Liver (tissue), 9 donors: Measurements from ENCODE around the gene GUCA2A. TPM values are rescaled to one million over a fixed set of nuclear protein-coding genes. Genes with fewer than 3 reads are reported as not detected.

ENCODE experiments used
- DNase-seq: peaks from one replicate; pipeline ENCODE4 v3.0.0-alpha.2; 2017; ENCODE audit warnings: low spot score
- H3K27ac ChIP-seq, 2 donors: one replicate each; pipeline ENCODE4 v1.7.0; 2013; ENCODE audit warnings: inconsistent platforms in 2 of 2, low read length in 2 of 2, control low read depth in 1 of 2, low read depth in 1 of 2, mild to moderate bottlenecking in 1 of 2
- H3K27me3 ChIP-seq, 4 donors: one replicate each; pipeline versions ENCODE4 v1.6.1 to v1.7.0; 2013; ENCODE audit warnings: low read length in 3 of 4, inconsistent platforms in 1 of 4, mild to moderate bottlenecking in 1 of 4, moderate library complexity in 1 of 4; ENCODE audit not compliant: control insufficient read depth in 4 of 4, insufficient read depth in 4 of 4
- H3K36me3 ChIP-seq, 4 donors: one replicate each; pipeline versions ENCODE4 v1.6.1 to v1.7.0; 2013; ENCODE audit warnings: low read length in 3 of 4, mild to moderate bottlenecking in 3 of 4, low read depth in 1 of 4, moderate library complexity in 1 of 4; ENCODE audit not compliant: control insufficient read depth in 4 of 4, insufficient read depth in 3 of 4
- H3K4me1 ChIP-seq, 4 donors: one replicate each; pipeline versions ENCODE4 v1.6.1 to v1.7.0; 2013; ENCODE audit warnings: low read length in 3 of 4, mild to moderate bottlenecking in 3 of 4, moderate library complexity in 1 of 4; ENCODE audit not compliant: control insufficient read depth in 4 of 4, insufficient read depth in 4 of 4
- H3K4me3 ChIP-seq, 3 donors: one replicate each; pipeline versions ENCODE4 v1.6.1 to v1.7.0; 2013; ENCODE audit warnings: low read length in 3 of 3, control low read depth in 1 of 3, low read depth in 1 of 3, mild to moderate bottlenecking in 1 of 3
- H3K9ac ChIP-seq, 2 donors: one replicate each; pipeline ENCODE4 v1.7.0; 2013; ENCODE audit warnings: low read length in 2 of 2, mild to moderate bottlenecking in 2 of 2, moderate library complexity in 2 of 2, control low read depth in 1 of 2, low read depth in 1 of 2
- H3K9me3 ChIP-seq, 4 donors: one replicate each; pipeline versions ENCODE4 v1.6.1 to v1.7.0; 2013; ENCODE audit warnings: low read length in 3 of 4; ENCODE audit not compliant: control insufficient read depth in 4 of 4
- ATF3 ChIP-seq: IDR thresholded peaks from 2 replicates; pipeline ENCODE4 v1.6.1; 2016; ENCODE audit warnings: antibody characterized with exemption
- CTCF ChIP-seq: fragments of 150-350 bp; IDR thresholded peaks from 2 replicates; pipeline ENCODE4 v1.5.1; 2017; ENCODE audit warnings: improper control_type of control experiment, low read depth, low read length; ENCODE audit not compliant: missing input control
- EGR1 ChIP-seq, 2 donors: IDR thresholded peaks; 2 replicates each; pipeline ENCODE4 v1.6.1; 2016 to 2018; ENCODE audit warnings: antibody characterized with exemption in 2 of 2, low read depth in 2 of 2
- FOXA1 ChIP-seq: IDR thresholded peaks from 2 replicates; pipeline ENCODE4 v1.6.1; 2016; ENCODE audit warnings: antibody characterized with exemption
- FOXA2 ChIP-seq: IDR thresholded peaks from 2 replicates; pipeline ENCODE4 v1.6.1; 2016; ENCODE audit warnings: antibody characterized with exemption
- HNF4G ChIP-seq: IDR thresholded peaks from 2 replicates; pipeline ENCODE4 v1.6.1; 2016; ENCODE audit warnings: antibody characterized with exemption
- NR2F2 ChIP-seq: IDR thresholded peaks from 2 replicates; pipeline ENCODE4 v1.6.1; 2016; ENCODE audit warnings: antibody characterized with exemption
- RAD21 ChIP-seq, 2 donors: IDR thresholded peaks; 2 replicates each; pipeline ENCODE4 v1.6.1; 2016; ENCODE audit warnings: antibody characterized with exemption in 2 of 2, mild to moderate bottlenecking in 2 of 2
- ZBTB33 ChIP-seq: IDR thresholded peaks from 2 replicates; pipeline ENCODE4 v1.6.1; 2016; ENCODE audit warnings: antibody characterized with exemption
- WGBS: extraction: QIAGEN DNeasy Blood & Tissue Kit; methylation state at CpG from one replicate; pipeline ENCODE4 v1.1.7; 2013; 5-methylcytosine and 5-hydroxymethylcytosine counted together
- polyA plus RNA-seq, 2 donors: library from polyadenylated mRNA; stranded (reverse) in 1 of 2; unstranded in 1 of 2; fragments of 200-250 nt in 1 of 2; fragments of >200 nt in 1 of 2; fragmentation: Nextera tagmentation in 1 of 2; extraction: Ambion mirVana in 1 of 2; gene quantifications; one replicate each; pipeline versions ENCODE4 v1.2.1 to v1.2.3, GENCODE V29; 2013 to 2015
- total RNA-seq, 2 donors: library from RNA; depleted of rRNA; stranded (reverse); fragments of >200 nt; gene quantifications; one replicate each; pipeline ENCODE4 v1.2.3, GENCODE V29; 2014
- donor health status: healthy.
- donor health status: healthy.
- donor health status: healthy.
- donor health status: healthy.
- donor health status: healthy.

Gene GUCA2A
- total and polyA plus RNA-seq, 4 donors: not detected

- 87% methylated on average over 8 of the region's 8 CpGs for WGBS
- no peak for DNase-seq
- H3K27ac ChIP-seq: no peak overlapping the region
Measured at GRCh38 chr1:42173961-42174735, 9.6 kb upstream of the GUCA2A start.

DNA sequence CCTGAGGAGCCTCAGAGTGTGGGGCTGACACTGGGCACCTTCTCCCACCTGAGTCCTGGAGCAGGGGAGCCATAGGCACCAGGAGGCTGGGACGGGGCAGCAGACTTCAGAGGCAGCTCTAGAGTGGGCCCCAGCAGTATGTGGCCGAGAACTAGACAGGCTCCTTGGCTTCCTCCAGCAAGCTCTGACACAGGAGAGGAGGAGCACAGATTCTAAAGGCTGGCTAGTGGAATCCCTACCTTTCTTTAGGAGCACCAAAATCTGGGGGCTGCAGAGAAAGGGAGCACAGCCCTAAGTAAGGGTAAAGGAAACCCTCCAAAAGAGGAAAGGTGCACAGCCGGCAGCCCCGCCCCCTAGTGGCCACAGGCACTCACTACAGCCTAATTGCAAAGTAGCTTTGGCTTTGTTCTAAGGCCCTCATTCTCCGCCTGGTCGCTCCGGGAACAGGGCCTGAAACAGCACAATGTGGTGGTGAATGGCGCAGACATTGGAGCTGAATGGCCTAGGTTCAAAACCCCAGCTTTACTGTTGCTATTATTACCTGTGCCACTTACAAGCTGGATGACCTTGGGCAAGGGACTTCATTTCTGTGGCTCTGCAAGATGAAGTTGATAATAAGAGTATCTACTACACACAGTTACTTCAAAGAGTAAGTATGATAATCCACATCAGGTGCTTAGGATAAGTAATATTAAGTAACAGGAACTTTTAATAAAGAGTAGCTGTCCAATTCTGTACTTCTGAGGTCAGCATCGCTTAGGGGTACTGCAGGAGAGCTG lies 8.8 kb upstream of the GUCA2A start:
- 34% methylated on average over 9 of the region's 9 CpGs for WGBS
- Histone ChIP-seq H3K9me3 (no peaks in the 10 kb centered on the region), H3K9ac (no peak overlapping the region), H3K4me3 (no peak overlapping the region), H3K27ac (peak overlapping the region in 1 of 2 donors; percentile 55), H3K4me1 (peaks cover 11 to 17% (median 13%) of the 10 kb centered on the region in 4 donors), H3K27me3 (no peaks in the 10 kb centered on the region), H3K36me3 (no peaks in the 10 kb centered on the region)
- DNase-seq: peak; percentile 75
- TF ChIP-seq ATF3: no peak
- no peak for TF ChIP-seq FOXA1
- TF ChIP-seq CTCF: peak; percentile 89
- peak; percentile 79 to 89 for TF ChIP-seq RAD21 (IDR thresholded peaks at IDR 0.05)
- TF ChIP-seq ZBTB33: no peak
- no peak for TF ChIP-seq NR2F2

More at GRCh38 chr1:42173961-42174735, 9.6 kb upstream of the GUCA2A start:
- Histone ChIP-seq H3K27me3 (no peaks in the 10 kb centered on the region), H3K4me1 (peaks cover 11 to 17% (median 13%) of the 10 kb centered on the region in 4 donors), H3K36me3 (no peaks in the 10 kb centered on the region), H3K9me3 (no peaks in the 10 kb centered on the region), H3K4me3 (no peak overlapping the region), H3K9ac (no peak overlapping the region)
- no peak for TF ChIP-seq EGR1 (IDR thresholded peaks at IDR 0.05; ENCODE audit: low read depth in 2 of 2)
- TF ChIP-seq FOXA2: no peak
- TF ChIP-seq CTCF: no peak
- TF ChIP-seq ZBTB33: no peak
- TF ChIP-seq HNF4G: no peak
- no peak for TF ChIP-seq FOXA1
